Astrocyte (in vitro differentiated cells and primary cell): Measurements from ENCODE around the gene SCIN. TPM values are rescaled to one million over a fixed set of nuclear protein-coding genes. Genes with fewer than 3 reads are reported as not detected.

Experiments
- DNase-seq: peaks from one replicate; pipeline ENCODE4 v3.0.0-alpha.2; 2010; ENCODE audit warnings: low read depth
- FAIRE-seq: peaks from 2 replicates; lab custom pipeline; 2011; peaks lifted over from hg19 to GRCh38; lab: Jason Lieb, UNC
- H2AFZ ChIP-seq: 2 replicates; pipeline ENCODE4 v1.6.0; 2012; ENCODE audit warnings: low read depth, low read length, inconsistent platforms
- H3K27ac ChIP-seq: 2 replicates; pipeline ENCODE4 v1.5.1; 2011; ENCODE audit warnings: low read depth, low read length, inconsistent platforms
- H3K27me3 ChIP-seq: 2 replicates; pipeline ENCODE4 v1.6.0; 2011; ENCODE audit warnings: low read length, inconsistent platforms; ENCODE audit not compliant: insufficient read depth
- H3K36me3 ChIP-seq: 2 replicates; pipeline ENCODE4 v1.5.1; 2011; ENCODE audit warnings: low read length, inconsistent platforms; ENCODE audit not compliant: insufficient read depth
- H3K4me1 ChIP-seq: 2 replicates; pipeline ENCODE4 v1.5.1; 2011; ENCODE audit warnings: low read length, inconsistent platforms; ENCODE audit not compliant: insufficient read depth
- H3K4me2 ChIP-seq: 2 replicates; pipeline ENCODE4 v1.6.0; 2012; ENCODE audit warnings: low read length, inconsistent platforms
- H3K4me3 ChIP-seq: 2 replicates; pipeline ENCODE4 v1.5.1; 2011; ENCODE audit warnings: low read depth, mild to moderate bottlenecking, low read length, inconsistent platforms; ENCODE audit not compliant: insufficient read depth
- H3K79me2 ChIP-seq: 2 replicates; pipeline ENCODE4 v1.6.0; 2012; ENCODE audit warnings: mild to moderate bottlenecking, low read length, inconsistent platforms; ENCODE audit not compliant: insufficient read depth
- H3K9ac ChIP-seq: 2 replicates; pipeline ENCODE4 v1.6.0; 2012; ENCODE audit warnings: mild to moderate bottlenecking, low read length, inconsistent platforms
- H3K9me3 ChIP-seq: 2 replicates; pipeline ENCODE4 v1.5.1; 2012; ENCODE audit warnings: low read depth, mild to moderate bottlenecking, low read length, inconsistent platforms; ENCODE audit not compliant: insufficient read depth
- H4K20me1 ChIP-seq: 2 replicates; pipeline ENCODE4 v1.6.0; 2012; ENCODE audit warnings: low read length, inconsistent platforms; ENCODE audit not compliant: insufficient read depth
- H3K27ac Mint-ChIP-seq: one replicate; pipeline ENCODE4 v1.8.0; 2021; ENCODE audit warnings: mild to moderate bottlenecking, mixed read lengths; ENCODE audit not compliant: unreplicated experiment
- H3K27me3 Mint-ChIP-seq: one replicate; pipeline ENCODE4 v1.8.0; 2021; ENCODE audit warnings: low read depth, mixed read lengths; ENCODE audit not compliant: unreplicated experiment
- H3K36me3 Mint-ChIP-seq: one replicate; pipeline ENCODE4 v1.8.0; 2021; ENCODE audit warnings: low read depth, mixed read lengths; ENCODE audit not compliant: unreplicated experiment
- H3K4me1 Mint-ChIP-seq: one replicate; pipeline ENCODE4 v1.8.0; 2021; ENCODE audit warnings: low read depth, mixed read lengths; ENCODE audit not compliant: unreplicated experiment
- H3K4me3 Mint-ChIP-seq: one replicate; pipeline ENCODE4 v1.8.0; 2021; ENCODE audit warnings: mild to moderate bottlenecking, moderate library complexity, mixed read lengths; ENCODE audit not compliant: unreplicated experiment
- H3K9me3 Mint-ChIP-seq: one replicate; pipeline ENCODE4 v1.8.0; 2021; ENCODE audit warnings: mild to moderate bottlenecking, mixed read lengths; ENCODE audit not compliant: unreplicated experiment
- CTCF ChIP-seq: IDR thresholded peaks from 2 replicates; pipeline ENCODE4 v1.5.1; 2011; ENCODE audit warnings: low read depth, mild to moderate bottlenecking, inconsistent platforms, low read length, moderate library complexity; ENCODE audit not compliant: insufficient read depth
- EZH2 ChIP-seq: IDR thresholded peaks from 2 replicates; pipeline ENCODE4 v1.6.1; 2012; ENCODE audit warnings: mild to moderate bottlenecking, low read length, inconsistent platforms; ENCODE audit not compliant: insufficient read depth
- total RNA-seq: library from RNA; stranded (reverse); gene quantifications from 2 replicates; pipeline ENCODE4 v1.2.1, GENCODE V29; 2021

Gene SCIN
- total RNA-seq, 1 donor from 2014 or later = 0.27 TPM

GRCh38 chr7:12685550-12685949, 115.0 kb downstream of the SCIN start:
- TF ChIP-seq CTCF = peak; percentile 42
- no peak for TF ChIP-seq EZH2
- Histone ChIP-seq H3K27me3 (no peaks in the 10 kb centered on the region), H3K36me3 (no peaks in the 10 kb centered on the region), H3K4me3 (no peak overlapping the region), H3K9me3 (no peaks in the 10 kb centered on the region), H2AFZ (no peak overlapping the region), H3K4me1 (peaks cover 8% of the 10 kb centered on the region), H4K20me1 (peaks cover 11% of the 10 kb centered on the region), H3K79me2 (peaks cover 24% of the 10 kb centered on the region), H3K4me2 (peak overlapping the region; percentile 84), H3K27ac (no peak overlapping the region), H3K9ac (peak overlapping the region; percentile 95)
- Mint-ChIP-seq H3K9me3 (no peaks in the 10 kb centered on the region), H3K4me3 (peak overlapping the region; percentile 73), H3K27ac (peak overlapping the region; percentile 41), H3K27me3 (no peaks in the 10 kb centered on the region), H3K36me3 (no peaks in the 10 kb centered on the region), H3K4me1 (peaks cover 11% of the 10 kb centered on the region)
- peak; percentile 23 for DNase-seq
- FAIRE-seq = no peak

GRCh38 chr7:12686234-12686890, 115.8 kb downstream of the SCIN start:
- Histone ChIP-seq H3K36me3 (no peaks in the 10 kb centered on the region), H3K4me3 (peak overlapping the region; percentile 85), H3K4me1 (peaks cover 8% of the 10 kb centered on the region), H2AFZ (peak overlapping the region; percentile 92), H4K20me1 (peaks cover 11% of the 10 kb centered on the region), H3K79me2 (peaks cover 30% of the 10 kb centered on the region), H3K27ac (peak overlapping the region; percentile 88), H3K4me2 (peak overlapping the region; percentile 84), H3K9me3 (no peaks in the 10 kb centered on the region), H3K27me3 (no peaks in the 10 kb centered on the region), H3K9ac (peak overlapping the region; percentile 95)
- FAIRE-seq (no peak), DNase-seq (peak; percentile 83)
- Mint-ChIP-seq H3K27me3 (no peaks in the 10 kb centered on the region), H3K4me3 (peak overlapping the region; percentile 97), H3K9me3 (no peaks in the 10 kb centered on the region), H3K36me3 (no peaks in the 10 kb centered on the region), H3K27ac (peak overlapping the region; percentile 88), H3K4me1 (peaks cover 16% of the 10 kb centered on the region)
- TF ChIP-seq CTCF = peak; percentile 57
- TF ChIP-seq EZH2 = no peak
